GM12878 (cell line): ENCODE data around the gene C2.
"Not testable (repeated sequence)": the region's sequence is repeated elsewhere in the genome, so short reads cannot be mapped to it uniquely, and the experiment has no call there.

Source experiments
- CHD1 ChIP-seq: IDR thresholded peaks from 2 replicates; pipeline ENCODE4 v1.6.1; 2012; ENCODE audit warnings: low read depth, low read length, improper control_type of control experiment
- CREM ChIP-seq: IDR thresholded peaks from 2 replicates; pipeline ENCODE4 v1.6.1; 2014; ENCODE audit warnings: antibody characterized with exemption, low read depth
- CTCF ChIP-seq, 3 experiments: IDR thresholded peaks in 2 of 3; conservative IDR thresholded peaks in 1 of 3; 2 replicates each; pipeline ENCODE4 v1.5.1; 2011; ENCODE audit warnings: low read depth in 3 of 3, low read length in 3 of 3, mild to moderate bottlenecking in 3 of 3, control low read depth in 2 of 3, moderate library complexity in 2 of 3, inconsistent platforms in 1 of 3, mixed read lengths in 1 of 3; ENCODE audit not compliant: control insufficient read depth in 2 of 3, insufficient read depth in 1 of 3; ENCODE audit errors: extremely low read depth in 1 of 3
- EP300 ChIP-seq, 2 experiments: fragments of 150-350 bp in 1 of 2; IDR thresholded peaks; 2 replicates each; pipeline ENCODE4 v1.6.1; 2011 to 2012; ENCODE audit warnings: low read depth in 2 of 2, low read length in 2 of 2, borderline replicate concordance in 1 of 2, improper control_type of control experiment in 1 of 2, inconsistent platforms in 1 of 2; ENCODE audit not compliant: control insufficient read depth in 1 of 2
- ETV6 ChIP-seq, 2 experiments: fragments of 450-650 bp in 1 of 2; IDR thresholded peaks in 1 of 2; conservative IDR thresholded peaks in 1 of 2; 2 replicates each; pipeline ENCODE4 v1.6.1; 2014; ENCODE audit warnings: antibody characterized with exemption in 1 of 2, borderline replicate concordance in 1 of 2, low read depth in 1 of 2, mild to moderate bottlenecking in 1 of 2, moderate library complexity in 1 of 2
- POLR2A ChIP-seq: IDR thresholded peaks from 2 replicates; pipeline ENCODE4 v1.6.1; 2011; ENCODE audit warnings: low read depth, mild to moderate bottlenecking, low read length
- TAF1 ChIP-seq: IDR thresholded peaks from 2 replicates; pipeline ENCODE4 v1.6.1; 2011; ENCODE audit warnings: mild to moderate bottlenecking, low read depth, low read length, borderline replicate concordance
- YY1 ChIP-seq: IDR thresholded peaks from 2 replicates; pipeline ENCODE4 v1.6.1; 2011; ENCODE audit warnings: low read depth, mild to moderate bottlenecking, low read length
- ZNF622 ChIP-seq: fragments of 450-650 bp; IDR thresholded peaks from 2 replicates; pipeline ENCODE4 v1.6.1; 2017; ENCODE audit warnings: mild to moderate bottlenecking, inconsistent platforms
- ZZZ3 ChIP-seq: IDR thresholded peaks from 2 replicates; pipeline ENCODE4 v1.6.1; 2011; ENCODE audit warnings: low read depth; ENCODE audit not compliant: control insufficient read depth, insufficient read length
- TF ChIP-seq, protein P1 (sequence below): IDR thresholded peaks from 2 replicates; pipeline ENCODE4 v1.6.1; 2011; ENCODE audit warnings: low read depth, low read length, improper control_type of control experiment, borderline replicate concordance

- TF ChIP-seq, protein P1, sequence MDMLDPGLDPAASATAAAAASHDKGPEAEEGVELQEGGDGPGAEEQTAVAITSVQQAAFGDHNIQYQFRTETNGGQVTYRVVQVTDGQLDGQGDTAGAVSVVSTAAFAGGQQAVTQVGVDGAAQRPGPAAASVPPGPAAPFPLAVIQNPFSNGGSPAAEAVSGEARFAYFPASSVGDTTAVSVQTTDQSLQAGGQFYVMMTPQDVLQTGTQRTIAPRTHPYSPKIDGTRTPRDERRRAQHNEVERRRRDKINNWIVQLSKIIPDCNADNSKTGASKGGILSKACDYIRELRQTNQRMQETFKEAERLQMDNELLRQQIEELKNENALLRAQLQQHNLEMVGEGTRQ: not testable (repeated sequence)
- TF ChIP-seq EP300 (IDR thresholded peaks at IDR 0.05; ENCODE audit: borderline replicate concordance in 1 of 2, control insufficient read depth in 1 of 2, low read depth in 2 of 2, low read length in 2 of 2); POLR2A; TAF1; ZNF622; CTCF (IDR thresholded peaks at IDR 0.05 in 2 of 3, conservative IDR thresholded peaks at IDR 0.05 in 1 of 3; ENCODE audit: control insufficient read depth in 2 of 3, extremely low read depth in 1 of 3, insufficient read depth in 1 of 3, low read depth in 3 of 3, low read length in 3 of 3); CHD1; ETV6 (conservative IDR thresholded peaks at IDR 0.05 in 1 of 2, IDR thresholded peaks at IDR 0.05 in 1 of 2; ENCODE audit: borderline replicate concordance in 1 of 2, low read depth in 1 of 2); YY1; CREM; ZZZ3: not testable (repeated sequence)
These were observed 53.5 kb downstream of the C2 start for GRCh38 chr6:31980998-31981397.
